ENCODE data around the gene TOP3A. TPM values are rescaled to one million over a fixed set of nuclear protein-coding genes. Genes with fewer than 3 reads are reported as not detected.

TOP3A gene
- total RNA-seq, 2 donors from 2014 or later: 27.2 to 45.4 TPM

DNA sequence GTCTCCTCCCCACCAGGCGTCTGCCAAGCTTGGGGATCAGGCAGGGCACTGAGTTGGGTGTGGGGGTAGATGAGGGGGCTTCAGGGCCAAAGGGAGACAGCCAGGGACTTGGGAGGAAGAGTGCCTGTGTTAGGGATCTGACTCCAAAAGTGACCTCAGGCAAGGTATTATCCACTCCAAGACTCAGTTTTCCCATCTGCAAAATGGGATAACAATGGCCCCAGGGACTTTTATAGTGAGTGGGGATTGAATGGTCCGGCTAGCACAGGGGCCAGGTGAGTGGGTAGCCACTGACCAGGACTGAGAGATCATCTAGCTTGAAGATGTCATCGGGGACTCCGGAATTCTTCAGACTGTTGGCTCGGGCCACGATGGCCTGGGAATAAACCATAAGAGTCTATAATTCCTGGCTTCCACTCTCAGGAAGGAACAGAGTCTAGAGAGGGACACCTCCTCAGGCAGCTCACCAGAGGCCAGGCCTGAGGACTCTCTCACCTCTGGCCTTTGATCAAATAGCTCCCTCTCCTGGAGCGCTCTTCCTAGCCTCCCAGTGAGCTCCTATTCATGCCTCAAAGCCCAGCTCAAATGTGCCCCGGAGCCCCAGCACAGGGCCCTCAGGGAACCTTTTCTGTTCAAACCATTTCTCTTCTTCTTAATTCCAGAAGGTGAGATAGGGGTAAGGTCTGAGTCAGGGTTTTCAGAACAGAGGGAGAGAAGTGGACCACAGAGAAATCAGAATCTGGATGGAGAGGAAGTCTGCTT lies 59.7 kb downstream of the TOP3A start:
- no peaks in the 10 kb centered on the region for H3K27me3 ChIP-seq
- H3K9me3 ChIP-seq: no peaks in the 10 kb centered on the region
- no peak for DNase-seq
- H3K4me3 ChIP-seq: no peak overlapping the region
- H3K9ac ChIP-seq (ENCODE audit: low read depth in 2 of 2, low read length in 2 of 2): no peak overlapping the region
- H3K27ac ChIP-seq: no peak overlapping the region
- H3K36me3 ChIP-seq: peaks cover 34% of the 10 kb centered on the region
- intact Hi-C loops (cut with DNase I): no loop called here
- peaks cover 10% of the 10 kb centered on the region for H3K4me1 ChIP-seq
- TF ChIP-seq, protein P1, sequence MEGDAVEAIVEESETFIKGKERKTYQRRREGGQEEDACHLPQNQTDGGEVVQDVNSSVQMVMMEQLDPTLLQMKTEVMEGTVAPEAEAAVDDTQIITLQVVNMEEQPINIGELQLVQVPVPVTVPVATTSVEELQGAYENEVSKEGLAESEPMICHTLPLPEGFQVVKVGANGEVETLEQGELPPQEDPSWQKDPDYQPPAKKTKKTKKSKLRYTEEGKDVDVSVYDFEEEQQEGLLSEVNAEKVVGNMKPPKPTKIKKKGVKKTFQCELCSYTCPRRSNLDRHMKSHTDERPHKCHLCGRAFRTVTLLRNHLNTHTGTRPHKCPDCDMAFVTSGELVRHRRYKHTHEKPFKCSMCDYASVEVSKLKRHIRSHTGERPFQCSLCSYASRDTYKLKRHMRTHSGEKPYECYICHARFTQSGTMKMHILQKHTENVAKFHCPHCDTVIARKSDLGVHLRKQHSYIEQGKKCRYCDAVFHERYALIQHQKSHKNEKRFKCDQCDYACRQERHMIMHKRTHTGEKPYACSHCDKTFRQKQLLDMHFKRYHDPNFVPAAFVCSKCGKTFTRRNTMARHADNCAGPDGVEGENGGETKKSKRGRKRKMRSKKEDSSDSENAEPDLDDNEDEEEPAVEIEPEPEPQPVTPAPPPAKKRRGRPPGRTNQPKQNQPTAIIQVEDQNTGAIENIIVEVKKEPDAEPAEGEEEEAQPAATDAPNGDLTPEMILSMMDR (IDR thresholded peaks at IDR 0.05): no peak

DNA sequence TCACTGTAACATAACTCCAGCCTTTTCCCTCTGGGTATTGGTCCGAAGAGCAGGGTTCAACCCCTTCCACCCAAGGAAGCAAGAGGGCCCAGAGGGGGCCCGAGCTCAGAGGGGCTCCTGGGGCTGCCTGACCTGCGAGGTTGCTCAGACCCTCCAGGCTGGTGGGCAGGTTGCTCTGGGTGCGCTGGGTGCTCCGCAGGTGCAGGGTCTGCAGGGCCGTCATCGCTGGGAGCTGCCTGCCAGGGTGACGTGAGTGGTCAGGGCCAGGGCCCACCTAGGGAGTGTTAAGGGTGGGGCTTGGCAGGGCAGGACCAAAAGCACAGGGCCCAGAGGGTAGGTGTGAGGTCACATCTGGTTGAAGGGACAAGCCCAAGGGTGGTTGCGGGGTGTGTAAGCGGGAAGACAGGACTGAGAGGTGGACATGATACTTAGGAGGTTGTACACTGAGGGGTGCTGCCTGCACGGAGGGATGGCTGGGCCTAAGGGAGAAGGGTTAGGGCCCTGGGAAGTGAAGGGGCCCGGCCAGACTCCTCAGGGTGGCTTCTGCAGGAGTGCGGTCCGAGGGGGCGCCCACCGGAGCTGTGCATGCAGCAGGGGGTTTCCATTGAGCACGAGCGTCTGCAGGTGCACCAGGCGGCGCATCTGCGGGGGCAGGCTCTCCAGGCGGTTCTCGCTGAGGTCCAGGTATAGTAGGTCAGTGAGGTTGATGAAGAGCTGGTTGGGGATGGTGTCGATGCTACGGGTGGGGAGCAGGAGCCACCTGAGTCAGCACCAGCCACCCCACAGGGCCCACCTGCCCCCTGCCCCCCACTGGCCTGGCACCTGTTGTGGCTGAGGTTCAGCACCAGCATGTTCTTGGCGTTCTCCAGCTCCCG lies 60.6 kb downstream of the TOP3A start:
- no peaks in the 10 kb centered on the region for H3K27me3 ChIP-seq
- H3K9ac ChIP-seq (ENCODE audit: low read depth in 2 of 2, low read length in 2 of 2): no peak overlapping the region
- no peak overlapping the region for H3K4me3 ChIP-seq
- no peaks in the 10 kb centered on the region for H3K9me3 ChIP-seq
- H3K4me1 ChIP-seq: peaks cover 10% of the 10 kb centered on the region
- peaks cover 34% of the 10 kb centered on the region for H3K36me3 ChIP-seq
- no peak overlapping the region for H3K27ac ChIP-seq
- intact Hi-C loops (cut with DNase I): no loop called here
- TF ChIP-seq, protein P1 (IDR thresholded peaks at IDR 0.05): no peak
- DNase-seq: no peak

DNA sequence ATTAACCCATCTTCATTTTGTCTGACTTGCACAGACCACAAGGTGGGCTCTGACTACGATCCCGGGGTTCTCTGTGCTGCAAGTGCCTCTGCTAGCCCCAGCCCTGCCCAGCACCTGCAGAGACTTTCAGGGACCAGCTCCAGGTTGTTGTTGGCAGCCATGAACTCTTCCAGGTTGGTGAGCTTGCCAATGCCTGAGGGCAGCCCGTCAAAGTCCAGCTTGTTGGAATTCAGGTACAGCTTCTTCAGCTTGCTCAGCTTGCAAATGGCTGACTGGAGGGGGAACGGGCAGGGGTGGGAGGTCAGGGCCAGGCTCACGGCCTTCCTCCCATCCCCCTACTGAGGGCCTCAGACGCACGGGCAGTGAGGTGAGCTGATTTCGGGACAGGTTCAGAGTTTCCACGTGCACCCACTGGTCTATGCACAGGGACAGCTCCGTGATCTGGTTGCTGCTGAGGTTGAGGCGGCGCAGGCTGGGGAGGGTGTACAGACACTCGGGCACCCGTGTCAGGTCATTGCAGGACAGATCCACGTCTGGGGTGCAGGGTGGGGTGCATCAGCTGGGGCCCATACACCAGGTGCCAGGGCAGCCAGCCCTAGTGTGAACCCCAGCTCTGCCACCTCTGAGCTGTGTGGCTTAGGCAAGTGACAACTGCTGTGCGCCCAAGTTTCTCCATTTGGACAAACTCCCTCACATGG lies 61.5 kb downstream of the TOP3A start:
- Histone ChIP-seq H3K27ac (no peak overlapping the region), H3K27me3 (no peaks in the 10 kb centered on the region), H3K36me3 (peaks cover 34% of the 10 kb centered on the region), H3K9ac (ENCODE audit: low read depth in 2 of 2, low read length in 2 of 2) (no peak overlapping the region), H3K4me3 (no peak overlapping the region), H3K9me3 (no peaks in the 10 kb centered on the region), H3K4me1 (peaks cover 10% of the 10 kb centered on the region)
- no peak for DNase-seq
- intact Hi-C loops (cut with DNase I): no loop called here
- TF ChIP-seq, protein P1 (IDR thresholded peaks at IDR 0.05): no peak

DNA sequence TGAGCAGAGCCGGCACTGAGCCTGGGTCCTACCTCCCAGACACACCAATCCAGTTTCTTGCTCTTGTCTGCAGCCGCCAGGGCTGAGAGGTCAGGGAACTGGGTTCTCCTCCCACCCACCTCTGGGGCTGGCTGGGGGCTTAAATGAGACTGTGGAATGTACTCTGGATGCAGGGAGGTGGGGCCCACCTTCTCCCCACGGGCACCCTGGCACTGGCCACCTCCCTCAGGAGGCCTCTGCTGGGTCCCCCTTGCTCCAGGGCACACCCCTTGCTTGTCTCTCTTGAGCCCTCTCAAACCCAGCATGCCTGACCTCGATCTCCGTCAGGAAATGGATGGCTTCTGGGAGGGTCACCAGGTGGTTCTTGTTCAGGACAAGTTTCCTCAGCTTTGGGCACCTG lies 62.6 kb downstream of the TOP3A start:
- TF ChIP-seq, protein P1 (IDR thresholded peaks at IDR 0.05): no peak
- peaks cover 34% of the 10 kb centered on the region for H3K36me3 ChIP-seq
- no peaks in the 10 kb centered on the region for H3K27me3 ChIP-seq
- no peak overlapping the region for H3K4me3 ChIP-seq
- no peak for DNase-seq
- H3K9me3 ChIP-seq: no peaks in the 10 kb centered on the region
- H3K9ac ChIP-seq (ENCODE audit: low read depth in 2 of 2, low read length in 2 of 2): no peak overlapping the region
- intact Hi-C loops (cut with DNase I): no loop called here
- no peak overlapping the region for H3K27ac ChIP-seq
- peaks cover 6% of the 10 kb centered on the region for H3K4me1 ChIP-seq

DNA sequence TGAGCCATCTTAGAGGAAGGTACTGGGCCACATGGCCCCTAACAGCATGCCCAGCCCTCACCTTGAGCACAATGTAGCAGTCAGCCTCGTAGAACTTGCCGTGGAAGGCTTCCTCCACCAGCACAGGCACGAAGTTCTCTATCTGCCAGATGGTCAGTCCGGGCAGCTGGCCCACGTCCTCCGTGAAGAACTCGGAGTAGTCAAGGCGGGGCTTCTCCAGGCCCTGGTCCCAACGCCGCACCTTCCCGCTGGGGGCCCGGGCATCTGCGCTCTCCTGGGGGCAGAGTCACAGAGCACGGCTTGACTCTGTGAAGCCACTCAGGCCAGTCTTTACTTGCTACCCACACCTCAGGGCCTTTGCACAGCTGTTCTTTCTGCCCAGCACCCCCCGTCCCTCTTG lies 63.6 kb downstream of the TOP3A start:
- Histone ChIP-seq H3K4me1 (no peaks in the 10 kb centered on the region), H3K27me3 (no peaks in the 10 kb centered on the region), H3K36me3 (peaks cover 34% of the 10 kb centered on the region), H3K9ac (ENCODE audit: low read depth in 2 of 2, low read length in 2 of 2) (no peak overlapping the region), H3K27ac (no peak overlapping the region), H3K9me3 (no peaks in the 10 kb centered on the region), H3K4me3 (no peak overlapping the region)
- TF ChIP-seq, protein P1 (IDR thresholded peaks at IDR 0.05): no peak
- intact Hi-C loops (cut with DNase I): no loop called here
- DNase-seq: no peak
